Mesothelial cell of epicardium (in vitro differentiated cells): ENCODE data around the gene SLC41A3. TPM values are rescaled to one million over a fixed set of nuclear protein-coding genes. Genes with fewer than 3 reads are reported as not detected.

ENCODE experiments used
- DNase-seq, 2 experiments: peaks; one replicate each; pipeline ENCODE4 v3.0.0; 2021; ENCODE audit warnings: low spot score in 2 of 2; ENCODE audit not compliant: unreplicated experiment in 2 of 2
- H3K27ac Mint-ChIP-seq: 2 replicates; pipeline ENCODE4 v1.8.0; 2021; ENCODE audit warnings: mixed read lengths
- H3K27me3 Mint-ChIP-seq: 2 replicates; pipeline ENCODE4 v1.8.0; 2021; ENCODE audit warnings: low read depth, mixed read lengths
- H3K36me3 Mint-ChIP-seq: 2 replicates; pipeline ENCODE4 v1.8.0; 2021; ENCODE audit warnings: mixed read lengths
- H3K4me1 Mint-ChIP-seq: 2 replicates; pipeline ENCODE4 v1.8.0; 2021; ENCODE audit warnings: mixed read lengths
- H3K4me3 Mint-ChIP-seq: 2 replicates; pipeline ENCODE4 v1.8.0; 2021; ENCODE audit warnings: mild to moderate bottlenecking, moderate library complexity, mixed read lengths
- H3K9me3 Mint-ChIP-seq: 2 replicates; pipeline ENCODE4 v1.8.0; 2021; ENCODE audit warnings: mixed read lengths
- total RNA-seq: library from RNA; stranded (reverse); gene quantifications from 3 replicates; pipeline ENCODE4 v1.2.1, GENCODE V29; 2021
- TF ChIP-seq, protein P1 (sequence below): fragments of 200-600 bp; sonication (generic); IDR thresholded peaks from one replicate; pipeline ENCODE4 v1.5.0; 2021; ENCODE audit warnings: antibody characterized with exemption; ENCODE audit not compliant: unreplicated experiment

SLC41A3 gene
- total RNA-seq, result 58.7 to 64.9 TPM (median 62.4 TPM) in 3 replicates

DNA sequence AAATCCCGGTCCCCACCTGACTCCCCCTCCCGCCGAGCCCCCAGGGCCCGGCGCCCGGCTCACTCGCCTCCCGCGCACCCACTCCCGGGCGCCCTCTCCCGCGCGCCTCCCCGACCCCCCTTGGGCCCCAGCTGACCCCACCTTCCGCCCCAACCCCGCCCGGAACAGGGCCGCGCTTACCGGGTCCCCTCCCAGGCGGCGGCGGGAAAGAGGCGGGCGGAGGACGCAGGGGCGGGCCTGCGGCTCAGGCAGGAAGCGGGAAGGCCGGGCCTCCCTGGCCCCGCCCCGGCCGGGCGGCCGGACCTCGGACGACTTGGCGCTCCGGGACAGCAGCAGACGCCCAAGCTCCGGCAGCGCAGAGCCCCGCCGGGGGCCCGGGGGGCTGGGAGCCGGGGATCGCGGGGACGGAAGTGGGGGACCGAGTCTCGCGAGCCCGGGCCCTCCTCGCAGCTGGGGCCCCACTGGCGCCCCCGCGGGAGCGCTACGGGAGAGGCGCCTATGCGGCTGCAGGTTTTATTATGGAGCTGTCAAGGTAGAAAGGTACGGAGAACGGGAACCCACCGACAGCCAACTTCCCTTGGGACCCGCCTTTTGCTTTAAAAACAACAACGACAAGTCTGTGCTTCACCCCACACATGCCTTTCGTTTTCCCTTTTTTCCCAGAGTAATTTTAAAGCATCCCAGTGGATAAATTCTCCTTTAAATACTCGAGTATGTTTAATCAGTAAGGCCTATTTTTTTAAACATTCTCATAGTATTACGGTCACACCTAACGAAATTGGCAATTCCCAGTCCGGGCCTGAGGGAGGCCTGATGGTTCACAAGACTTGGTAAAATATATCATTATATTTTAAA is at the start of gene SLC41A3:
Gene SLC41A3, minus strand, starts transcription at position 212 of the 855 bp plus-strand sequence. CDS start 15,905 bp downstream, outside the sequence.
- peaks cover 21% of the 10 kb centered on the region for H3K9me3 Mint-ChIP-seq
- TF ChIP-seq, protein P1, sequence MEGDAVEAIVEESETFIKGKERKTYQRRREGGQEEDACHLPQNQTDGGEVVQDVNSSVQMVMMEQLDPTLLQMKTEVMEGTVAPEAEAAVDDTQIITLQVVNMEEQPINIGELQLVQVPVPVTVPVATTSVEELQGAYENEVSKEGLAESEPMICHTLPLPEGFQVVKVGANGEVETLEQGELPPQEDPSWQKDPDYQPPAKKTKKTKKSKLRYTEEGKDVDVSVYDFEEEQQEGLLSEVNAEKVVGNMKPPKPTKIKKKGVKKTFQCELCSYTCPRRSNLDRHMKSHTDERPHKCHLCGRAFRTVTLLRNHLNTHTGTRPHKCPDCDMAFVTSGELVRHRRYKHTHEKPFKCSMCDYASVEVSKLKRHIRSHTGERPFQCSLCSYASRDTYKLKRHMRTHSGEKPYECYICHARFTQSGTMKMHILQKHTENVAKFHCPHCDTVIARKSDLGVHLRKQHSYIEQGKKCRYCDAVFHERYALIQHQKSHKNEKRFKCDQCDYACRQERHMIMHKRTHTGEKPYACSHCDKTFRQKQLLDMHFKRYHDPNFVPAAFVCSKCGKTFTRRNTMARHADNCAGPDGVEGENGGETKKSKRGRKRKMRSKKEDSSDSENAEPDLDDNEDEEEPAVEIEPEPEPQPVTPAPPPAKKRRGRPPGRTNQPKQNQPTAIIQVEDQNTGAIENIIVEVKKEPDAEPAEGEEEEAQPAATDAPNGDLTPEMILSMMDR, result no peak
- peak; percentile 60 to 83 for DNase-seq
- peak within 1 kb of the TSS; percentile 86 for H3K27ac Mint-ChIP-seq
- H3K4me1 Mint-ChIP-seq, result peaks cover 14% of the 10 kb centered on the region
- no peaks in the 10 kb centered on the region for H3K27me3 Mint-ChIP-seq
- peak within 1 kb of the TSS; percentile 77 for H3K4me3 Mint-ChIP-seq
- H3K36me3 Mint-ChIP-seq, result peaks cover 12% of the 10 kb centered on the region

GRCh38 chr3:126133606-126134005 is 49.7 kb upstream of the SLC41A3 start:
- no peak overlapping the region for H3K27ac Mint-ChIP-seq

GRCh38 chr3:126132751-126133511 is 49.0 kb upstream of the SLC41A3 start:
- Mint-ChIP-seq H3K27ac (no peak overlapping the region), H3K27me3 (peaks cover 7% of the 10 kb centered on the region), H3K36me3 (no peaks in the 10 kb centered on the region), H3K4me1 (no peaks in the 10 kb centered on the region), H3K4me3 (no peak overlapping the region), H3K9me3 (no peaks in the 10 kb centered on the region)
- peak in 1 of 2 experiments; percentile 37 for DNase-seq
- TF ChIP-seq, protein P1, result peak; percentile 61

More at GRCh38 chr3:126133606-126134005, 49.7 kb upstream of the SLC41A3 start:
- Mint-ChIP-seq H3K27me3 (peaks cover 9% of the 10 kb centered on the region), H3K4me1 (no peaks in the 10 kb centered on the region), H3K9me3 (no peaks in the 10 kb centered on the region), H3K36me3 (no peaks in the 10 kb centered on the region), H3K4me3 (no peak overlapping the region)
- peak in 1 of 2 experiments; percentile 33 for DNase-seq
- TF ChIP-seq, protein P1, result no peak

DNA sequence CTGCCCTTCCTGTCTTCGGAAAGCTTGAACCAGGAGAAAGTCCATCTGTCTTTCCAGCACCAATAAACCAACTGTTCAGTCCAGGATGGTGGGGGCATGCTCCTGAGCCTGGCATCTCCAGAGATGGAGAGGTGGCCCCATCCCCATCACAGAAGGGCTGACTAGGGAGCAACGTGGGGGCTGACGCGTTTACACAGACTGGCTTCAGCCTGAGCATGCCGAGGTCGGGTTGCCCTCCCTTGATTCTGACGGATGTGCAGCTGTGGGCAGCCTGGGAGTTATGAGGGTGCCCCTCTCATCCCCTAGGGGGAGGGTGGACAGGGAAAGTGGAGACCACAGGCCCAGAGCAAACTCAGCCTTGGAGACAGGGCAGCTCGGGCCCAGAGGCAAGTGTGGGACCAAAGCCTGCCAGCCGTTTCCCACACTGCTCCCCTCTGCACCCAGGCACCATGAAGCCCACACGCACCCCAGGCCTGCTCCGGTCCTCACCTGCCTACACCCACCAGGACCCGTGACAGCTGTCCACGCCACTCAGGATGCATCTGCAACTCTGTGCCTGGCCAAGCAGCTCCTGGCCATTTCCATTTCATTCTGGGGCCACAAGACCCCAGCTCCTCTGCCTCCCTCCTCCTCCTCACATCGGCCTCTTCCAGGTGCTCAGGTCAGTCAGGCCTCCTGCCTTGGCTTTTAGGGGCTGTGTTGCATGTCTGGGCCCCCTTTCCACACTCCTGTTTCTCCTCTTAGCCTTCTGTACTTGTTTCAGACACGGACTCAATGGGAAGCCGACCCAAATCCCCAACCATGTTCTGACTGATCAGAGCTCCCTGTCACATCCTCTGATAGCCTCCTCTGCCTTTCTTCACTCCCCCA is 48.2 kb upstream of the SLC41A3 start:
- TF ChIP-seq, protein P1, result no peak
- peak in 1 of 2 experiments; percentile 34 for DNase-seq
- Mint-ChIP-seq H3K27me3 (peaks cover 7% of the 10 kb centered on the region), H3K4me1 (no peaks in the 10 kb centered on the region), H3K4me3 (no peak overlapping the region), H3K36me3 (no peaks in the 10 kb centered on the region), H3K27ac (no peak overlapping the region), H3K9me3 (no peaks in the 10 kb centered on the region)
